ENCODE data around the gene PUS10. TPM values are rescaled to one million over a fixed set of nuclear protein-coding genes. Genes with fewer than 3 reads are reported as not detected.
"Not testable (repeated sequence)": the region's sequence is repeated elsewhere in the genome, so short reads cannot be mapped to it uniquely, and the experiment has no call there.

PUS10 gene
- total RNA-seq, 2 experiments from 2014 or later, result 3.3 to 7.5 TPM

DNA sequence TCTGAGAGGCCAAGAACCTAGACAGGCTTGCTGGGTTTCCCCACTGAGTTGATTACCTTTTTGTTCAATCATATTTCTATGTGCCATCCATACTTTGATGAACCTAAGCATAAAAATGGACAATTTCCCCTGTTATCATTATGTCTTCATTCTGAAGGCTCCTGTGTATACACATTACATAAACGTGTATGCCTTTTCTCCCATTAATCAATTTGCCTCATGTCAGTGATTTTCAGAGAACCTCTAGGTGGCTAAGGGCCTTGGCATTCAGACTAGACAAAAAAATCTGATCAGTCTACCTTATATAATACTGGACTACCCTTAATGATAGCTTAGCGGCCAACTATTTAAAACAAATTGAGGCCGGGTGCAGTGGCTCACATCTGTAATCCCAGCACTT lies 4.7 kb downstream of the PUS10 start:
- CTCF ChIA-PET (ENCODE audit: unreplicated experiment), result no interaction called here
- no TSS peak for BruUV-seq (replicated peaks)
- H3K4me3 ChIP-seq (ENCODE audit: low read depth, low read length, poor library complexity, severe bottlenecking), result no peak overlapping the region
- no peak for DNase-seq (ENCODE audit: low spot score)
- H2AFZ ChIP-seq (ENCODE audit: low read length), result no peak overlapping the region
- intact Hi-C loops (cut with micrococcal nuclease; ENCODE audit: unreplicated experiment), result no loop called here
- no peaks in the 10 kb centered on the region for H3K36me3 ChIP-seq (ENCODE audit: insufficient read depth, low read length)
- POLR2A ChIA-PET, result no interaction called here
- no peak overlapping the region for H3K27ac ChIP-seq (ENCODE audit: low read depth, low read length, poor library complexity, severe bottlenecking)
- no peaks in the 10 kb centered on the region for H3K9me2 ChIP-seq (ENCODE audit: insufficient read depth, low read length)
- no peaks in the 10 kb centered on the region for H3K9me3 ChIP-seq (ENCODE audit: low read length)
- peaks cover 21% of the 10 kb centered on the region for H3K79me2 ChIP-seq (ENCODE audit: insufficient read depth, low read depth, low read length)
- no peak overlapping the region for H3K4me2 ChIP-seq (ENCODE audit: low read length)
- peaks cover 12% of the 10 kb centered on the region for H3K4me1 ChIP-seq (ENCODE audit: insufficient read depth, low read length, poor library complexity, severe bottlenecking)
- H4K20me1 ChIP-seq (ENCODE audit: insufficient read depth, low read length), result peaks cover 1% of the 10 kb centered on the region; the same call in 1 of the 2 replicates
- no peak for TF ChIP-seq EZH2phosphoT487 (IDR thresholded peaks at IDR 0.05; ENCODE audit: borderline replicate concordance, low read depth, low read length)
- TF ChIP-seq, protein P1, sequence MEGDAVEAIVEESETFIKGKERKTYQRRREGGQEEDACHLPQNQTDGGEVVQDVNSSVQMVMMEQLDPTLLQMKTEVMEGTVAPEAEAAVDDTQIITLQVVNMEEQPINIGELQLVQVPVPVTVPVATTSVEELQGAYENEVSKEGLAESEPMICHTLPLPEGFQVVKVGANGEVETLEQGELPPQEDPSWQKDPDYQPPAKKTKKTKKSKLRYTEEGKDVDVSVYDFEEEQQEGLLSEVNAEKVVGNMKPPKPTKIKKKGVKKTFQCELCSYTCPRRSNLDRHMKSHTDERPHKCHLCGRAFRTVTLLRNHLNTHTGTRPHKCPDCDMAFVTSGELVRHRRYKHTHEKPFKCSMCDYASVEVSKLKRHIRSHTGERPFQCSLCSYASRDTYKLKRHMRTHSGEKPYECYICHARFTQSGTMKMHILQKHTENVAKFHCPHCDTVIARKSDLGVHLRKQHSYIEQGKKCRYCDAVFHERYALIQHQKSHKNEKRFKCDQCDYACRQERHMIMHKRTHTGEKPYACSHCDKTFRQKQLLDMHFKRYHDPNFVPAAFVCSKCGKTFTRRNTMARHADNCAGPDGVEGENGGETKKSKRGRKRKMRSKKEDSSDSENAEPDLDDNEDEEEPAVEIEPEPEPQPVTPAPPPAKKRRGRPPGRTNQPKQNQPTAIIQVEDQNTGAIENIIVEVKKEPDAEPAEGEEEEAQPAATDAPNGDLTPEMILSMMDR (conservative IDR thresholded peaks at IDR 0.05; ENCODE audit: low read length), result no peak

DNA sequence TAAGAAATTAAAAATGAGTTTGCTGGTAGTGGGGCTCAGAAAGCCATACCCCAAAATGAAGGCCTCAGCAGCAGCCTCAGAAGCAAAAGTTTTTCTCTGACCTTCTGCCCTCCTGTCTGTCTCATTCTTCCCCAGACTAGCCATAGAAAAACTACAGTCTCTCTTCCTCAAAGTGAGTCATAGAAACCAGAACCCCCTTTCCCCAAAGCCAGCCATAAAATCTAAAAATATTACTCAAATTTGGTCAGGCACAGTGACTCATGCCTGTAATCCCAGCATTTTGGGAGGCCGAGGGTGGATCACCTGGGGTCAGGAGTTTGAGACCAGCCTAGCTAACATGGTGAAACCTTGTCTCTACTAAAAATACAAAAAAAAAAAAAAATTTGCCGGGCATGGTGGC lies 5.8 kb downstream of the PUS10 start:
- H3K9me2 ChIP-seq (ENCODE audit: insufficient read depth, low read length); H3K27ac ChIP-seq (ENCODE audit: low read depth, low read length, poor library complexity, severe bottlenecking); H4K20me1 ChIP-seq (ENCODE audit: insufficient read depth, low read length); BruUV-seq (replicated peaks); POLR2A ChIA-PET; CTCF ChIA-PET (ENCODE audit: unreplicated experiment); H3K9me3 ChIP-seq (ENCODE audit: low read length); intact Hi-C loops (cut with micrococcal nuclease; ENCODE audit: unreplicated experiment); H3K4me2 ChIP-seq (ENCODE audit: low read length); H2AFZ ChIP-seq (ENCODE audit: low read length); DNase-seq (ENCODE audit: low spot score); H3K4me3 ChIP-seq (ENCODE audit: low read depth, low read length, poor library complexity, severe bottlenecking); H3K36me3 ChIP-seq (ENCODE audit: insufficient read depth, low read length): not testable (repeated sequence)
- peaks cover 12% of the 10 kb centered on the region for H3K4me1 ChIP-seq (ENCODE audit: insufficient read depth, low read length, poor library complexity, severe bottlenecking)
- peaks cover 14% of the 10 kb centered on the region; the same call in 1 of the 2 replicates for H3K79me2 ChIP-seq (ENCODE audit: insufficient read depth, low read depth, low read length)

DNA sequence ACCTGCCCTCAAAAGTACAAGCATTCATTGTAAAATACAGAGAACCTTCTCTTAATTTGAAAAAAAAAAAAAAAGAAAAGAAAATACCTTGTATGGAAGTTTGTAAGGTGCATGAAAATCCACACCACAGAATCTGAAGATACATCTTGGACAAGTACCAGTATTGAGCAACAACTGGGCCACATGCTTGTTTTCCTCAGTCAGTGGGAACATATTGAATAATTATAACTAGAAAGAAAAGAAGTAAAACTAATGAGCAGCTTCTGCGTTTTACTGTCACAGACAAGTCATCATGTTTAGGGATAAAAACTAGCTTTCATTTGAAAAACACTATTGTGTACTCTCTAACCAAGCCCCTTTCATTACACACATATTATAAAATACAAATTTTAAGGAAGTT lies 6.4 kb downstream of the PUS10 start:
- intact Hi-C loops (cut with micrococcal nuclease; ENCODE audit: unreplicated experiment), result no loop called here
- no peak overlapping the region for H3K4me2 ChIP-seq (ENCODE audit: low read length)
- POLR2A ChIA-PET, result interaction anchor here (0.7 kb wide), 4 partner anchors 18 to 1431 kb away, joined by 3 to 5 read pairs (median 4); no protein-coding TSS in a partner anchor
- no peak for DNase-seq (ENCODE audit: low spot score)
- no peak for TF ChIP-seq EZH2phosphoT487 (IDR thresholded peaks at IDR 0.05; ENCODE audit: borderline replicate concordance, low read depth, low read length)
- TF ChIP-seq, protein P1 (conservative IDR thresholded peaks at IDR 0.05; ENCODE audit: low read length), result no peak
- H3K4me1 ChIP-seq (ENCODE audit: insufficient read depth, low read length, poor library complexity, severe bottlenecking), result peaks cover 12% of the 10 kb centered on the region
- H4K20me1 ChIP-seq (ENCODE audit: insufficient read depth, low read length), result no peaks in the 10 kb centered on the region
- no peak overlapping the region for H3K27ac ChIP-seq (ENCODE audit: low read depth, low read length, poor library complexity, severe bottlenecking)
- H3K9me3 ChIP-seq (ENCODE audit: low read length), result no peaks in the 10 kb centered on the region
- no TSS peak for BruUV-seq (replicated peaks)
- H2AFZ ChIP-seq (ENCODE audit: low read length), result no peak overlapping the region
- CTCF ChIA-PET (ENCODE audit: unreplicated experiment), result no interaction called here
- H3K79me2 ChIP-seq (ENCODE audit: insufficient read depth, low read depth, low read length), result peaks cover 12% of the 10 kb centered on the region; the same call in 1 of the 2 replicates
- H3K4me3 ChIP-seq (ENCODE audit: low read depth, low read length, poor library complexity, severe bottlenecking), result no peak overlapping the region
- no peaks in the 10 kb centered on the region for H3K9me2 ChIP-seq (ENCODE audit: insufficient read depth, low read length)
- H3K36me3 ChIP-seq (ENCODE audit: insufficient read depth, low read length), result no peaks in the 10 kb centered on the region
